Activated CD4-positive, alpha-beta T cell treated with anti-CD3 and anti-CD28 coated beads for 36 hours (primary cell): Measurements from ENCODE around the gene HSD3B1. TPM values are rescaled to one million over a fixed set of nuclear protein-coding genes. Genes with fewer than 3 reads are reported as not detected.
"Not testable (repeated sequence)": the region's sequence is repeated elsewhere in the genome, so short reads cannot be mapped to it uniquely, and the experiment has no call there.

Experiments used
- ATAC-seq: fragments of 200-7000 bp; cut with Tn5 transposase; one replicate; pipeline ENCODE4 v1.10.0; 2021; ENCODE audit warnings: mild to moderate bottlenecking, moderate library complexity
- CTCF ChIA-PET: fragments of 350-600 bp; sonication (Branson Sonifier 250); formaldehyde crosslinking; loops from one replicate; lab custom pipeline; 2021; ENCODE audit warnings: antibody characterized with exemption; lab: Charles Lee
- POLR2A ChIA-PET: fragments of 350-600 bp; sonication (Branson Sonifier 250); formaldehyde crosslinking; loops from one replicate; lab custom pipeline; 2021; ENCODE audit warnings: antibody characterized with exemption, inconsistent platforms; lab: Charles Lee
- DNase-seq: peaks from one replicate; pipeline ENCODE4 v3.0.0-alpha.2; 2020
- H3K27ac Mint-ChIP-seq: one replicate; pipeline ENCODE4 v1.8.0; 2021; ENCODE audit warnings: mixed read lengths
- H3K27me3 Mint-ChIP-seq: one replicate; pipeline ENCODE4 v1.8.0; 2021; ENCODE audit warnings: mixed read lengths
- H3K36me3 Mint-ChIP-seq: one replicate; pipeline ENCODE4 v1.8.0; 2021; ENCODE audit warnings: low read depth, mixed read lengths
- H3K4me1 Mint-ChIP-seq: one replicate; pipeline ENCODE4 v1.8.0; 2021; ENCODE audit warnings: mixed read lengths
- H3K4me3 Mint-ChIP-seq: one replicate; pipeline ENCODE4 v1.8.0; 2021; ENCODE audit warnings: mild to moderate bottlenecking, moderate library complexity, mixed read lengths
- H3K9me3 Mint-ChIP-seq: one replicate; pipeline ENCODE4 v1.8.0; 2021; ENCODE audit warnings: low read depth, mixed read lengths
- intact Hi-C, 2 experiments: fragments of 100-400 bp; cut with DNase I in 1 of 2; cut with micrococcal nuclease in 1 of 2; formaldehyde crosslinking; loops; one replicate each; pipeline versions ENCODE4 v1.14.2 to v1.15.1; 2022 to 2024; cut with DNase I, micrococcal nuclease
- total RNA-seq, 2 experiments: library from RNA; stranded (reverse); gene quantifications; one replicate each; pipeline ENCODE4 v1.2.3, GENCODE V29; 2021

HSD3B1 gene
- total RNA-seq, 2 experiments from 2014 or later, result not detected

DNA sequence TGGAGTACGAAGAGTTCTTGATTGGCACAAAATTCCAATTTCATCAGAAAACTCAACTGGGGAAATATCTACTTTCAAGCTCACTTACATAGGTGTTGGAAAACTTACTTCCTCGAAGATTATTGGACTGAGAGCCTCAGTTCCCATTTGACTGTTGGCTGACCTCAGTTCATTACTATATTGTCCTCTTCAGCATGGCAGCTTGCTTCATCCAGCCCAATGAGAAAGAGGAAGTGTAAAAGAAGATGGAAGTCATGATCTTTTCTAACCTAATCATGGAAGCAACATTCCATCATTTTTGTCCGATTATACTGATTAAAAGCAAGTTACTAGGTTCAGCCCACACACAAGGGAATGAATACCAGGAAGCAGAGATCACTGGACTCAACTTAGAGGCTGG is 49.4 kb downstream of the HSD3B1 start:
- no peaks in the 10 kb centered on the region for H3K9me3 Mint-ChIP-seq
- POLR2A ChIA-PET, result no interaction called here
- no peaks in the 10 kb centered on the region for H3K4me1 Mint-ChIP-seq
- CTCF ChIA-PET, result no interaction called here
- H3K4me3 Mint-ChIP-seq, result no peak overlapping the region
- H3K27ac Mint-ChIP-seq, result no peak overlapping the region
- DNase-seq, result no peak
- no peaks in the 10 kb centered on the region for H3K36me3 Mint-ChIP-seq
- no peak for ATAC-seq
- intact Hi-C loops, result loop anchor here in 1 of 2 experiments (10.0 kb wide), 1 partner anchor 58 kb away; no protein-coding TSS in a partner anchor
- no peaks in the 10 kb centered on the region for H3K27me3 Mint-ChIP-seq

DNA sequence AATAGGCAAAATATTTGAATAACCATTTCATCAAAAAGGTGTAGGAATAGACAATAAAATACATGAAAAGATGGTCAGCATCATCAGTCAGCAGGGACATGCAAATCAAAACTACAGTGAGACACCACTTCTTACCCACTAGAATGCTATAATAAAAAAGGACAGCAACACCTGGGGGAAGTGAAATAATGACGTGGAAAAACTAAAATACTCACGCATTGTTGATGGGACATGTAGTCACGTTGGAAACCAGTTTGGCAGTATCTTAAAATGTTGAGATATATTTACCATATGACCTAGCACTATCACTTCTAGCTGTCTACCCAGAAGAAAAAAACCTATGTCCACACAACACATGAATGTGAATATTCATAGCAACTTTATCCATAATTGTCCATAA is 53.4 kb downstream of the HSD3B1 start:
- ATAC-seq, H3K4me3 Mint-ChIP-seq: not testable (repeated sequence)

DNA sequence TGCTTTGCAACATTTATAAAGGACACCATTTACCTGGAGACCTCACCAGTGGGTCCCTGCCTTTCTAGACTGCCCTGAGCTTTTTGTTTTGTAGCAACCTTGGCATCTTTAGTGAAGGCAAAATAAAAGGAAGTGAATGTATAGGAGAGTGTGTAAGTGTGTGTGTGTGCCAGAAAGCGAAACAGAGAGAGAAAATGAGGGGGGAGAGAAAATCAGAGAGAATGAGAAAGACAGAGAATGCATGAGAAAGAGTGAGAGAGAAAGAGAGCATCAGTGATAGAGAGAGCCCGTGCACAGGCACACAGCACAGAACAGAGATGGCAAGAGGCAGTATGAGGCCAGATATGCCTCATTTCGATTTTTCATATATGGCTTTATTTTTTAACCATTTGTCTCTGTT is 57.5 kb downstream of the HSD3B1 start:
- Mint-ChIP-seq H3K4me1 (no peaks in the 10 kb centered on the region), H3K36me3 (no peaks in the 10 kb centered on the region), H3K27ac (no peak overlapping the region), H3K9me3 (no peaks in the 10 kb centered on the region), H3K27me3 (peaks cover 11% of the 10 kb centered on the region), H3K4me3 (no peak overlapping the region)
- no peak for DNase-seq
- POLR2A ChIA-PET, result no interaction called here
- CTCF ChIA-PET, result interaction anchor here (0.6 kb wide), 1 partner anchor 319 kb away, joined by 3 read pairs; no protein-coding TSS in a partner anchor
- intact Hi-C loops, result no loop called here
- peak; percentile 57 for ATAC-seq

More for the DNA sequence above, 53.4 kb downstream of the HSD3B1 start:
- DNase-seq, H3K9me3 Mint-ChIP-seq, intact Hi-C loops, H3K36me3 Mint-ChIP-seq, H3K27ac Mint-ChIP-seq, H3K4me1 Mint-ChIP-seq, CTCF ChIA-PET, POLR2A ChIA-PET, H3K27me3 Mint-ChIP-seq: not testable (repeated sequence)

Other genes with a start within 250 kb of the HSD3B1 start
- not detected for gene HAO2, start 138.4 kb upstream of the HSD3B1 start, total RNA-seq
- gene HSD3B2, start 92.1 kb upstream of the HSD3B1 start, total RNA-seq, result not detected
- gene ZNF697, start 141.1 kb downstream of the HSD3B1 start, total RNA-seq, result under 1 TPM; 0.50 to 0.63 TPM
- 100 to 1,000 TPM; 198 to 259 TPM for gene PHGDH, start 204.7 kb downstream of the HSD3B1 start, total RNA-seq